Smooth muscle cell of the brain vasculature (primary cell): ENCODE measurements around the gene CLOCK.

Experiments used
- DNase-seq: peaks from one replicate; pipeline ENCODE4 v3.0.0-alpha.2; 2012; ENCODE audit warnings: low read depth, low spot score

The CLOCK gene

DNA sequence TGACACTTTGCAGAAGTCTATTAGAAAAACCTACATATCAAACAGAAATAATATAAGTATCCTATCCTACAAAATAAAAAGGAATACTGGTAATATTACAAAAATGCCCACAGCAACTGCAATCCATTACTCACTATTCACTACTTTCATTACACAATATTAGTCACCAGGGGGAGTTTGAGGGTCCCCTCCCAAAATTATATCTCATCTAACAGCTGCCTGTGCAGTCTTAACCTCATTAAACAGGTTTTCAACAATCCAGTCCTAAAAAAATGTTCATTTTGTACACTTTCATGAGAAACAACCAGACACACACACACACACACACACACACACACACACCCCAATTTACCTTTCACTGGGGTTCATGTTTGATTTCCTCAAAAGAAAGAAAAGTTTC, 2.9 kb downstream of the CLOCK start:
- no peak for DNase-seq

DNA sequence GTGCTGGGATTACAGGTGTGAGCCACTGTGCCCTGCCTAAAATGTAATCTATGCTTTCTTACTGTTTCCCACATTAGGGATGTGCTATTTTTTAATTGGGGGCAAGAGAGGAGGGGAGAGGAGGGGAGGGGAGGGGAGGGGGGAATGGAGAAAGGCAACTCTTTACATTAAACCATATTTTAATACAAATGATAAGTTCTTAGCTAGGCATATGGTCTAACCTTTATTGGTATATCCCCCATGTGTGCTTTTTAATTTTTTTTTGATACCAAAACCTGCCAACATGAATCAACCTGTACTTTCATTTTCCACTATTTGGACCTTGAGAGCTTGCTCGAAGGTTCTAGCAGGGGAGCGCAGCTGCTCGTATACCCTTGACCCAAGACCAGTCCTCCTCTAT, 6.4 kb downstream of the CLOCK start:
- no peak for DNase-seq

DNA sequence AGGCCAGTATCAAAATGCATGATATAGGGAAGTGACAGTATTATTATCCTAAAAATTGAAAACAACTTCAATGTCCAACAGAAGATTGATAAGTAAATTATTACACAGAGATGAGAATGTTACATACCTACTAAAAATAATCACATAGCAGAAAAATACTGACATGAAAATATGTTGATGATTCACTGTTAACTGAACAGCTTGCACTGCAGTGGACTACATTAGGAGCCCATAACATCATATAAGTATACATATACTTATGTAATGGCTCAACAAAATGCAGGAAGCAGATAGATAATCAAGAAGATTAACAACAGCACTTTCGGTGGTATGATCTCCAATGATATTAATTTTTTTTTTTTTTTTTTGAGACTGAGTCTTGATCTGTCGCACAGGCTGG, 7.1 kb downstream of the CLOCK start:
- no peak for DNase-seq

DNA sequence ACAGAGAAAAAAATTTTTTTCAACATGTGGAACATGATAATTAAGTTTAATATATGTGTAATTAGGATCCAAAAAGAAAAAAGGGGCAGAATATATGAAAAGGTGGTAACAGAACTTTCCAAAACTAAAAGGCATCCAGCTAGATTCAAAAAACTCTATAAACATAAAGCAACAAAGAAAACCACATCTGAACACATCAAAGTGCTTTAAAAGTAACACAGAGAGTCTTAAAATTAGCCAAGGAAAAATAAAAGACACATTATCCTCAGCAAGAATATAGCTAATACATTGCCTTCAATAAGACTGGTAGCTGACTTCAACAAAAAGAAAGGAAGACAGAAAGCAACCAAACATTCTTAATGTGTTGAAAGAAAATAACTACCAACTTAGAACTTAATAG, 8.2 kb downstream of the CLOCK start:
- no peak for DNase-seq

DNA sequence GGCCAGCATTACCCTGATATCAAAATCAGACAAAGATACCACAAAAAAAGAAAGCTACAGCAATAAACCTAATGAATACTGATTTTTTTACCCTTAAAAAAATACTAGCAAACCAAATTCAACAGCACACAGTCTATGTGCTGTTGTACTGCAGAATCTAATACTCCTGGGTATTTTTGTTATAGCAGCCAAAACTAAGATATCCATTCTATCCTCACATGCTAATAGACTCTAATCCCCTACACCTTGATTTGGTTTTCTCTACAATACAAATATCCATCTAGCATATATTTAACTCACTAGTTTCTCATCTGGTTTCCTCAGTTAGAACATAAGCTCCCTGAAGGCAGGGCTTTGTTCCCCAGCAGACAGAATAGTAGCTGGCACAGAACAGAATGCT, 12.4 kb downstream of the CLOCK start:
- DNase-seq = no peak

DNA sequence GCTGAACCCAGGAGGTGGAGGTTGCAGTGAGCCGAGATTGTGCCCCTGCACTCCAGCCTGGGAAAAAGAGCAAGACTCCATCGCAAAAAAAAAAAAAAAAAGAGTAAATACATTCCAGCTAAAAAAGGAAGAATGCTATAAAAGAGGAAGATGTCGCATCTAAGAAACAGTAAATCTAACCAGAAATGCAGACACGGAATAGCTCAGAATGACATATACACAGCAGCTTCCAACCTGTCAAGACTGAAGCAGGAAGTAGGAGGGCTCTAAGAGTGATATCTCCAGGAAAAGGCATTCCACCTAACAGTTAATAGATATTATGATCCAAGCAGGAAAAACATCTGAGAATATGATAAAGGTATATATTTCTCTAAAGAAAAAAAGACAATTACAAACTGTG, 16.0 kb downstream of the CLOCK start:
- no peak for DNase-seq

DNA sequence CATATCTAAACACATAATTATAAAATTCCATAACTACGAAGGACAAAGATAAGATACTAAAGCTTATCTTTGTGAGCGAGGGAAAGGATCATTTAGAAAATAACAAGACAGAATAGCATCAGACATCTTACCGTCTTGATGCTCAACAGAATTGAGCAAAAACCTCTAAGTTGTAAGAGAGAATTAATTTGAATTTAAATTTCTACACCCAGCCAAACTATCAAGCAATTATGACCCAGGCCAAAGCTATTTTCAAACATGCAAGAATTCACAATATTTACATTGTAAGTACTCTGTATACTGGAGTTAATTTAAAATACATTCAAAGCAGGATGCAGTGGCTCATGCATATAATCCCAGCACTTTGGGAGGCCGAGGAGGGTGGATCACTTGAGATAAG, 16.5 kb downstream of the CLOCK start:
- no peak for DNase-seq

DNA sequence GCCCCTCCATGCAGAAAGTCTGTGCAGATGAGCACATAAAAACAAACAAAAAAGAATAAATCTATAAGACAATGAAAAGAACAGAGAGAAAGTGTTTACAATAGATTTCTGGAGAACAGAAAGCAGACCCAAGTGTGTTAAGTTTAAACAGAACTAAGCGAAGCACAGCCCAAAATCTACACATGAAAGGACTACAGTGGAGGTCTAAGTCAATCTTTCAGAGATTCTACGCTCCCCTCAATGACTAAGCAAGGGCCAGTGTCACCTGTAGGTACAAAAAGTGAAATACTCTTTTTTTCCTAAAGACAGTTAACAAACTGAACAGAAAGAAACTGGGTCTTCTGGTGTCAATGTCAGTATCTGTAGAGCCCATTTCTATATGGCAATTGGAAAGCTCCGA, 18.2 kb downstream of the CLOCK start:
- DNase-seq = no peak

DNA sequence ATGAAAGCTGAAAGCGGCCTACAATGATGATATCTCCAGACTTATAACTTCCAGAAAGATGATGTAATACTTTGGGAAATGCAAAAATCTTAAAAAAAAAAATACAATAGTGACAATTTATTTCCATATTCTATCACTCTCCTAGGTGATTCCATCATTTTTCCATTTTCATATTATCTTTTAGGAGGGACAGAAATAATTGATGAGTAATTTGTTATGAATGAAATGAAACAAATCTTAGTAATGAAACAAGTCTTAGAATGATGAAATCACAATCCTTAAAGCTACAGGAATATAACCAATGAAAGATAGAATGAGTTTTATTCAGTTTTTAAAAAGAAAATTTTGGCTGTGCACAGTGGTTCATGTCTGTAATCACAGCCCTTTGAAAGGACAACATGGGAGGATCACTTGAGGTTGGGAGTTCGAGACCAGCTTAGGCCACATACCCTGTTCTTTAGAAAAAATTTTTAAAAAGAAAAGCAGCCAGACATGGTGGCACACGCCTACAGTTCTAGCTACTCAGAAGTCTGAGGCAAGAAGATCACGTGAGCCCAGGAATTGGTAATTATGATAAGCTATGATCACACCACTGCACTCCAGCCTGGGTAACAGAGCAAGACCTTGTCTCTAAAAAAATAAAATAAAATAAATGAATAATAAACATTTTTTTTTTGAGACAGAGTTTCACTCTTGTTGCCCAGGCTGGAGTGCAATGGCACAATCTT, 21.7 kb downstream of the CLOCK start:
- no peak for DNase-seq

DNA sequence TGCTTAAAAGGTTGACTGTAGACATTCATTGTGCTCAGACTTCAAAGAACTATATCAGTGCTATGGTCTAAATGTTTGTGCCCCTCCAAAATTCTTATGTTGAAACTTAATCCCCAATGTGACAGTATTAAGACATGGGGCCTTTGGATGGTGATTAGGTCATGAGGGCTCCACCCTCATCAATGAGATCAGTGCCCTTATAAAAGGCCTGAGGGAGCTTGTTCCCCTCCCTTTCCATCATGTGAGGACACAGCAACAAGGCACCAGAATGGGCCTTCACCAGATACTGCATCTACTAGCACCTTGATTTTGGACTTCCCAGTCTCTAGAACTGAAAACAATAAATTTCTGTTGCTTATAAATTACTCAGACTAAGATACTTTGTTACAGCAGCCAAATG, 28.3 kb downstream of the CLOCK start:
- DNase-seq = no peak

DNA sequence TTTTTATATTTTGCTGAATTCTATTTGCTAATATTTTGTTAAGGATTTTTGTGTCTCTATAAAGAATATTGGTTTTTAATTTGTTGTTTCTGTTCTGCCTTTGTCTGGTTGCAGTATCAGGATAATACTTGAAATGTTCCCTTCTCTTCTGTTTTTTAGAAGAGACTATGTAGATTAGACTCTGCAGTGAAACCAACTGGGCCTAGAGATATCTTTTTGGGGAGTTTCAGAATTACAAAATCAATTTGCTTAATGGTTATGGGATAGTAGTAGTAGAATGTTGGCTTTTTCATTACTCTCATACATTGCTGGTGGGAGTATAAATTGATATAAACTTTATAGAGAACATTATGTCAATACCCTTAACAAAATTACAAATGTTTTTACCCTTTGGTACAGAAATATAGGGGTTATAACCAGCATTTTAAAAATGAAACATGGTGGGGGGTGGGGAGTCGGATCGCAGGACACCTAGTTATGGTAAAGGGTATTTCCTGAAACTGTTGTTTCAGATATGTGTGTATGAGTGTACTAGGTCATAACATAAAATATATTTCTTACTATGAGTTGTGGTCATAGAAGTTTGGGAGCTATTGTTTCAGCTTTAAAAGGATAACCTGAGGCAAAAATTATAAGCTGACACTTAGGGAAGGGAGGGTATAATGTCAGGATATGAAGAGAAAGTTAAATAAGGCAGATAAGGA, 29.0 kb downstream of the CLOCK start:
- no peak for DNase-seq

DNA sequence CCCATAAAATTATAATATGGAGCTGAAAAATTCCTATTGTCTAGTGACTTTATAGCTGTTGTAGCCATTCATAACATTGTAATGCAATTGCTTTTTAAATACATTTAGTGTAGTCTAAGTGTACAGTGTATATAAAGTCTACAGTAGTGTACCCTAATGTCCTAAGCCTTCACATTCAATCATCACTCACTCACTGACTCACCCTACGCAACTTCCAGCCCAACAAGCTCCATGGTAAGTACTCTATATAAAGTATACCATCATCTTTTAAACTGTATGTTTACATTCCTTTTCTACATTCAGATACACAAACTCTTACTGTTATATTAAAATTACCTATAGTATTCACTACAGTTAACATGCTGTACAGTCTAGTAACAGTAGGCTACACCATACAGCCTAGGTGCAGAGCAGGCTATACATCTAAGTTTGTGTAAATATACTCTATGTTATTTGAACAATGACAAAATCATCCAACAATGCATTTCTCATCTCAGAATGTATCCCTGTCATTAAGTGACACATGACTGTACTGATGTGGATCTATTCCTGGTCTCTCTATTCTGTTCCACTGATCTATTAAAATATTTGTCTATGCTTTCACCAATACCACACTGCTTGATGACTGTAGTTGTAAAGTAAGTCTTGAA, 33.7 kb downstream of the CLOCK start:
- DNase-seq = no peak

DNA sequence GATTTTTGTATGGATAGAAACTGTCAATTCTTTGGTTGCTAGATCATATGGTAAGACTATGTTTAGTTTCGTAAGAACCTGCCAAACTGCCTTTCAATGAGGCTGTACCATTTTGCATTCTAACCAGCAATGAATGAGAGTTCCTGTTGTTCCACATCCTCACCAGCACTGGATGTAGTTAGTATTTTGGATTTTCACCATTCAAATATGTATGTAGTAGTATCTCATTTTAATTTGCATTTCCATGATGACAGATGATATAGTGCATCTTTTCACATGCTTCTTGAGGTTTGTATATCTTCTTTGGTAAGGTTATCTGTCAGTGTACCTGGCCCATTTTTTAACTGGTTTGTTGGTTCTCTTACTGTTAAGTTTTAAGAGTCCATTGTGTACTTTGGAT, 34.6 kb downstream of the CLOCK start:
- DNase-seq = no peak

DNA sequence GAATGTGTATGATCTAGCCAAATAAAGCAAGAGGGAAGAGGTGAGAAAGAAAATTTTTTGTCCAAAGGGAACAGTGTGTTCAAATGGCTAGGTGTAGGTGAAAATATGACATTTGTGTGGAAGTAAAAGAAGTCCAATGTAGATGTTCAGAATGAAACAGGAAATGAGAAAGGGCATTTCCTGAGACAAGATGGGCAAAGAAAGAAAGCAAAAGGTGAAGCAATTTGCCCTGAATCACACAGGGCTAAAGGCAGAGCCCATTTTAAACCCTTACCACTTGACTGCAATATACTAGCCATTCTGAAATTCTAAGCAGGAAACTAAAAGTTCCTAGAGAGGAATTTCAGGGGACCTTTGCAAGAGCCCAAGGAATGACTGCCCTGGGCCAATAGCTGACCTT, 36.0 kb downstream of the CLOCK start:
- no peak for DNase-seq

DNA sequence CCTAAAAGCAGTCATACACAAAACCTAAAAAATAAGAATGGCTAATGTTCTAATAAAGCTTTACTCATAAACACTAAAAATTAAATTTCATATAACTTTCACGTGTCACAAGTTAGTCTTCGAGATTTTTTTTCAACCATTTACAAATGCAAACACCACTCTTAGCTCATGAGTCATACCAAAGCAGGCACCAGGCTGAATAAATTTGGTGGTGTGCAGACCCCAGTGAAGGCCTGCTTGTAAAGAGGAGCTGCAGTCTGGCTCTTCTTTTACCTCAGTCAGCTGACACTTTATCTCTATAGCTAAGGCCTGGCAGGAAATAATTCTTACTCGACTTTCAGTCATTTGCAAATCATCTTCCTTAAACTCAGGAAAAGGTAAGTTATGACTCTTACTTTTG, 37.4 kb downstream of the CLOCK start:
- no peak for DNase-seq

DNA sequence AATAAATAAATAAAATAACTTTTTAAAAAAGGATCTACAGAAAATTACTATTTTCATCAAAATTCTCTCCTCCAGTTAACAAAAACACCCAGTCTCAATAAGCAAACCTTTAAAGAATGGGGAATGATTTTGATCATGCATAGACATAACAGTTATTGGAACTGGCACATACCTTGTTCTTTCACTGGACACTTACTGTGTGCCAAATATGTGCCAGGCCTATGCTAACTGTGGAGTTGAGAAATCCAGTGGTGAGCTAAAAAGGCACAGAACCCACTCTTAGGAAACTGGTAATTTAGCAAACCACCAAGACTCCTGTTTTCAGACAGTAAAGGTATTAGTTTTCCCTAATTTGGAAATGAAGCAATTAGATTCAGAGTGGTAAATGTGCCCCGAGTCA, 39.1 kb downstream of the CLOCK start:
- DNase-seq = no peak

DNA sequence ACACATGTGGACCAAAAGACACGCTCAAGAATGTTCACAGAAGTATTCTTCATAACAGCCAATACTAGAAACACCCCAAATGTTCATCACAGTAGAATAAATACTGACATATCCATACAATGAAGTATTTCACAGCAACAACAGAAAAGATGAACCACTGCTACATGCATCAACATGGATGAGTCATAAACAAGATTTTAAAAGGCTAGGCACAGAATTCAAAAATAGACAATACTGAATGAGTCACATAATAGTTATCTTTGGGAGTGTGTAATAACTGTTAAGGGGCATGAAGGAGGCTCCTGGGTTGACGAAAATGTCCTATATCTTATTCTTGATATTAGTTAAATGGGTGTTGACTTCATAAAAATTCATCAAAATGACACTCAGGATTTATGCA, 43.5 kb downstream of the CLOCK start:
- no peak for DNase-seq

DNA sequence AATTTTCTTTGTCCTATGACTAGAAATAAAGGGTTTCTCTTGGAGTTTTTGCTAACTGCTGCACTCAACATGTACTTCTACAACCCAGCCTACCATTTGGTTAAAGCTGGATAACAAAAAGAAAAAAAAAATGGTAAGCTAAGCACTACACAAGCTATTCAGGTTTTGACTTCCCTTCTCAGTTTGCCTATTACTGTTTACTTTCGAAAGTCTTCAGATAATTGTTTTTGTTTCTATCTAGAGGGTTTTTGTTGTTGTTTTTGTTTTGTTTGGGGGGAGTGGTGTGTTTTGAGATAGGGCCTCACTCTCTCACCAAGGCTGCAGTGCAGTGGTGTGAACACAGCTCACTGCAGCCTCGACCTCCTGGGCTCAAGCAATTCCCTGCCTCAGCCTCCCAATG, 46.6 kb downstream of the CLOCK start:
- no peak for DNase-seq

DNA sequence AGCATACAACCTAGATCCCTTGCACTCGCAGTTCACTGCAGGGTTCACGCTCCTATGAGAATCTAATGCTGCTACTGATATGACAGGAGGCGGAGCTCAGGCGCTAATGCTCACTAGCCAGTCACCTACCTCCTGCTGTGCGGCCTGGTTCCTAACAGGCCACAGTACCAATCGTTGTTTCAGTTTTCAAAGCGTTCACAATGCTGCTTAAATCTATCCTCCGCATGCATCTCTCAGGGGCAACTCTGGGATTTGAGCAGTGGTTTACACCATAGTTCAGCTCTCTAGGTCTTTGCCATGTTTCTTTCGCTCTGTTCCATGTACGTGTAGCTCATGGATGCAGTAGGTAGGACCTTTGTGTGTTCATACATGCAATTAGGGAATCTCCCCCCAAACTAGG, 47.2 kb downstream of the CLOCK start:
- DNase-seq = no peak

DNA sequence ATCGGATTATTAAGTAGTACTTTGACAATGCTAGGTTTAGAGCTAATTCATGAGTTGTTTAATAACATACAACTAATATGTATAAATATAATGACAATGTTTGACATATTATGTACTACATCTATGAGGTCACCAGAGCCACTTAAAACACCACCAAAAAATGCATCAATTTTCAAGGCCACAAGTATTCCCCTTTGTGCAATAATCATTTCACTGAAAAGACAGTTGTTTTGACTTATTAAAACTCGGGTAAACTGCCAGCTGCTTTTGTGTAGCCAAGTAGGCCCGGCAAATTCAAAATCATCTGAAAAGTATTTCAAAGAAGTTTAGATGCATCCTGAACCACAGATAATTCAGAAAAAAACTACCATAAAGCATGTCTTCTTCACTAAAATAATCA, 48.7 kb downstream of the CLOCK start:
- DNase-seq = no peak

DNA sequence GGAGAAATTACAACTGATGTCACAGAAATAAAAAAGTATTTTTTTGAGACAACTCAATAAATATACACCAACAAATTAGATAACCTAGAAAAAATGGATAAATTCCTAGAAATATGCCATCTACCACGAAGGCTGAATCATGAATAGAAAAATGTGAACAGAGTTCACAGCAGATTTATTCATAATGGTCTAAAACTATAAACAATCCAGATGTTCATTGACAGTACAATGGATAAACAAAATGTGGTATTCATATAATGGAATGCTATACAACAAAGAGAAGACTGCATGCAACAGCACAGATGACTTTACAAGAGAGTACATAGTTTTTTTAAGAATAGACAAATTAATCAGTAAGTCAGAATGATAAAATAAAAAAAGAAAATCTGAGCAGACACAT, 55.2 kb downstream of the CLOCK start:
- DNase-seq = no peak

DNA sequence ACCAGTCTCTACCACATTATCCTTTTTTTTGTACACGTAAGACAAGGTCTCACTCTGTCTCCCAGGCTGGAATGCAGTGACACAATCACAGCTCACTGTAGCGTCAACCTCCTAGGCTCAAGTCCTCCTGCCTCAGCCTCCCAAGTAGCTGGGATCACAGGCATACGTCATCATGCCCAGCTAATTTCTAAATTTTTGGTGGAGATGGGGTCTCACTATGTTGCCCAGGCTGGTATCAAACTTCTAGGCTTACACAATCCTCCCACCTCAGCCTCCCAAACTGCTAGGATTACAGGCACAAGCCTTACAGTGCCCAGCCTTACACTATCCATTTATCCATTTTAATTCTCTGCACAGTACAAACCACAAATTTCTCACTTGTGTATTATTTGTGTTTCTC, 58.0 kb downstream of the CLOCK start:
- DNase-seq = no peak

DNA sequence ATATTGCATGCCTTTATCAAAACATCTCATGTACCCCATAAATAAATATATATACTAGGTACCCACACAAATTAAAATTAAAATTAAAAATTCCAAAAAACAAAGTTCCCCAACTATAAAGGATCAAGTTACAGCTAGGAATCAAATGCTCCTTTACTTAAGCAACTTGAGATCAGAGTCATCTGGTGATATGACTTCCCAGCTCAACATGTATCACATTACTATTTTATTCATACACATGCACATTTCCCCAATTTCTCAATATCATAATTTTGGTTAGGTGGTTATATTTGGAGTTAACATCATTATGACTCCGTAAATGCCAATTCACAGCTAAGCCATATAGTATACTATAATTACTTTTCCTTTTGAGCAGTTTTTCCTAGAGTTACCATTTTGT, 60.9 kb downstream of the CLOCK start:
- DNase-seq = no peak
